Limb (tissue), 2 donors: ENCODE measurements around the gene BANP.
A peak's percentile ranks its signal among the peaks of the same experiment; 100 is the strongest.
"Not testable (repeated sequence)": the region's sequence is repeated elsewhere in the genome, so short reads cannot be mapped to it uniquely, and the experiment has no call there.

Source experiments
- DNase-seq, 2 donors: peaks; one replicate each; pipeline ENCODE4 v3.0.0-alpha.2; 2016; ENCODE audit errors: extremely low spot score in 2 of 2

Gene BANP

GRCh38 chr16:87950765-87951551 lies at the start of gene BANP:
BANP (plus strand) TSS chr16:87951434; CDS start chr16:87975116, 23,682 bp downstream.
- DNase-seq: peak; percentile 97 to 98

- not testable (repeated sequence) for DNase-seq
Measured at GRCh38 chr16:87904963-87905362, 46.3 kb upstream of the BANP start.

GRCh38 chr16:87905521-87905920 lies 45.7 kb upstream of the BANP start:
- not testable (repeated sequence) for DNase-seq

GRCh38 chr16:87908101-87908500 lies 43.1 kb upstream of the BANP start:
- not testable (repeated sequence) for DNase-seq

- DNase-seq: peak; percentile 46 to 87
Measured at GRCh38 chr16:87909203-87909935, 41.9 kb upstream of the BANP start.

GRCh38 chr16:87911106-87911763 lies 40.0 kb upstream of the BANP start:
- DNase-seq: peak; percentile 37 to 61

- not testable (repeated sequence) for DNase-seq
Measured at GRCh38 chr16:87912691-87913090, 38.5 kb upstream of the BANP start.

GRCh38 chr16:87914021-87914725 lies 37.1 kb upstream of the BANP start:
- not testable (repeated sequence) for DNase-seq

GRCh38 chr16:87914812-87915211 lies 36.4 kb upstream of the BANP start:
- DNase-seq: no peak

- no peak for DNase-seq
Measured at GRCh38 chr16:87917503-87917902, 33.7 kb upstream of the BANP start.

- no peak for DNase-seq
Measured at GRCh38 chr16:87918338-87918737, 32.9 kb upstream of the BANP start.

- peak; percentile 13 to 63 for DNase-seq
Measured at GRCh38 chr16:87918866-87919680, 32.2 kb upstream of the BANP start.

GRCh38 chr16:87919681-87919994 lies 31.6 kb upstream of the BANP start:
- no peak for DNase-seq

- no peak for DNase-seq
Measured at GRCh38 chr16:87921236-87921773, 29.9 kb upstream of the BANP start.

GRCh38 chr16:87922250-87922871 lies 28.9 kb upstream of the BANP start:
- DNase-seq: no peak

- no peak for DNase-seq
Measured at GRCh38 chr16:87924041-87924810, 27.0 kb upstream of the BANP start.

GRCh38 chr16:87924811-87925670 lies 26.2 kb upstream of the BANP start:
- DNase-seq: no peak
